OCI-LY7 (cell line): ENCODE results near the gene DTWD1.

Experiments used
- CTCF ChIP-seq: fragments of 200-600 bp; sonication (generic); conservative IDR thresholded peaks from 2 replicates; pipeline ENCODE4 v1.5.1; 2014; ENCODE audit warnings: mild to moderate bottlenecking, antibody characterized with exemption, low read length, moderate library complexity, mixed read lengths
- EZH2phosphoT487 ChIP-seq: fragments of 200-600 bp; sonication (generic); IDR thresholded peaks from 2 replicates; pipeline ENCODE4 v1.6.1; 2018; ENCODE audit warnings: low read depth, borderline replicate concordance, mild to moderate bottlenecking, mixed run types, antibody characterized with exemption, low read length, moderate library complexity, mixed read lengths

- TF ChIP-seq CTCF (no peak), EZH2phosphoT487 (no peak)
These were observed 53.0 kb downstream of the DTWD1 start for GRCh38 chr15:49673861-49674260.
